K562 (cell line): ENCODE results near the gene PRKACA. TPM values are rescaled to one million over a fixed set of nuclear protein-coding genes. Genes with fewer than 3 reads are reported as not detected.
A peak's percentile ranks its signal among the peaks of the same experiment; 100 is the strongest.

Experiments
- BRCA1 ChIP-seq, 2 experiments: fragments of 450-650 bp in 1 of 2; sonication (generic) in 1 of 2; formaldehyde crosslinking in 1 of 2; IDR thresholded peaks; 2 replicates each; pipeline versions ENCODE4 v1.5.0 to v1.6.1; 2017 to 2020; ENCODE audit warnings: mild to moderate bottlenecking in 1 of 2, missing genetic modification reagents in 1 of 2
- COPS2 ChIP-seq: fragments of 450-650 bp; conservative IDR thresholded peaks from 2 replicates; pipeline ENCODE4 v1.6.1; 2016; ENCODE audit warnings: mild to moderate bottlenecking, moderate library complexity
- CREB1 ChIP-seq, 2 experiments: sonication (generic) in 1 of 2; formaldehyde crosslinking in 1 of 2; IDR thresholded peaks; 2 replicates each; pipeline versions ENCODE4 v1.6.1 to v1.8.0; 2012 to 2022; ENCODE audit warnings: inconsistent platforms in 1 of 2, mild to moderate bottlenecking in 1 of 2, missing genetic modification reagents in 1 of 2, moderate library complexity in 1 of 2
- HCFC1 ChIP-seq: IDR thresholded peaks from 2 replicates; pipeline ENCODE4 v1.6.1; 2012; ENCODE audit warnings: low read depth, low read length, improper control_type of control experiment
- RAD21 ChIP-seq, 2 experiments: fragments of 250-450 bp in 1 of 2; fragments of 450-650 bp in 1 of 2; sonication (Bioruptor Pico) in 1 of 2; formaldehyde crosslinking in 1 of 2; IDR thresholded peaks in 1 of 2; conservative IDR thresholded peaks in 1 of 2; 2 replicates each; pipeline versions ENCODE4 v1.4.0 to v1.8.0; 2020 to 2022; ENCODE audit warnings: mild to moderate bottlenecking in 2 of 2, moderate library complexity in 1 of 2
- SPI1 ChIP-seq: IDR thresholded peaks from 2 replicates; pipeline ENCODE4 v1.6.1; 2011; ENCODE audit warnings: low read depth, low read length, control low read depth, borderline replicate concordance
- SRSF3 ChIP-seq: fragments of 200-400 bp; formaldehyde crosslinking; IDR thresholded peaks from 2 replicates; pipeline ENCODE4 v1.6.1; 2016; ENCODE audit warnings: mild to moderate bottlenecking, low read length, moderate library complexity; ENCODE audit not compliant: insufficient read depth
- SUPT5H ChIP-seq: fragments of 450-650 bp; IDR thresholded peaks from 2 replicates; pipeline ENCODE4 v1.6.1; 2016
- TOE1 ChIP-seq, 2 experiments: fragments of 450-650 bp in 1 of 2; sonication (generic) in 1 of 2; formaldehyde crosslinking in 1 of 2; IDR thresholded peaks; 2 replicates each; pipeline versions ENCODE4 v1.7.1 to v1.8.0; 2016 to 2022; ENCODE audit warnings: borderline replicate concordance in 2 of 2, mild to moderate bottlenecking in 2 of 2, antibody characterized with exemption in 1 of 2, inconsistent platforms in 1 of 2, low read depth in 1 of 2, missing genetic modification reagents in 1 of 2, moderate library complexity in 1 of 2
- ZFX ChIP-seq: sonication (generic); formaldehyde crosslinking; IDR thresholded peaks from 2 replicates; pipeline ENCODE4 v1.8.0; 2022; ENCODE audit warnings: mild to moderate bottlenecking, missing genetic modification reagents, moderate library complexity
- ZZZ3 ChIP-seq: fragments of 450-650 bp; IDR thresholded peaks from 2 replicates; pipeline ENCODE4 v1.6.1; 2016; ENCODE audit warnings: antibody characterized with exemption, mild to moderate bottlenecking, moderate library complexity
- polyA plus RNA-seq, 8 experiments: library from polyadenylated mRNA; depleted of rRNA in 4 of 8; stranded (reverse) in 5 of 8; unstranded in 3 of 8; fragments of >200 nt; fragmentation: Nextera tagmentation in 2 of 8; fragmentation: Illumina TruSeq in 1 of 8; extraction: Ambion mirVana in 2 of 8; extraction: Trizol in 1 of 8; gene quantifications; 2 replicates each; pipeline versions ENCODE4 v1.2.1 to v1.2.3, GENCODE V29; 2011 to 2014; ENCODE audit warnings: inconsistent platforms in 1 of 8, missing spikeins in 1 of 8
- total RNA-seq, 7 experiments: library from RNA; depleted of rRNA in 6 of 7; stranded (reverse); fragments of >200 nt in 6 of 7; fragmentation: Illumina TruSeq in 2 of 7; extraction: Trizol in 2 of 7; gene quantifications; 2 replicates each; pipeline versions ENCODE4 v1.2.1 to v1.2.3, GENCODE V29; 2011 to 2021; ENCODE audit warnings: low replicate concordance in 1 of 7
- TF ChIP-seq, protein P1 (sequence below): fragments of 450-650 bp; IDR thresholded peaks from 2 replicates; pipeline ENCODE4 v1.6.1; 2018; ENCODE audit warnings: mild to moderate bottlenecking, low read depth; ENCODE audit not compliant: partially characterized antibody
- TF ChIP-seq, protein P2 (sequence below): IDR thresholded peaks from 2 replicates; pipeline ENCODE4 v1.6.1; 2011; ENCODE audit warnings: borderline replicate concordance, low read depth, mild to moderate bottlenecking, moderate library complexity, low read length; ENCODE audit not compliant: insufficient read depth, poor library complexity, severe bottlenecking
- TF ChIP-seq, protein P3 (sequence below): fragments of 250-450 bp; sonication (Bioruptor Pico); IDR thresholded peaks from 2 replicates; pipeline ENCODE4 v1.8.0; 2021; ENCODE audit warnings: borderline replicate concordance, mild to moderate bottlenecking, moderate library complexity; ENCODE audit not compliant: poor library complexity, severe bottlenecking
- TF ChIP-seq, protein P4 (sequence below), 3 experiments: IDR thresholded peaks in 2 of 3; conservative IDR thresholded peaks in 1 of 3; 2 replicates each; pipeline ENCODE4 v1.5.1; 2011 to 2012; ENCODE audit warnings: low read length in 3 of 3, mild to moderate bottlenecking in 3 of 3, control low read depth in 2 of 3, improper control_type of control experiment in 1 of 3, inconsistent platforms in 1 of 3, low read depth in 1 of 3, mixed read lengths in 1 of 3, moderate library complexity in 1 of 3; ENCODE audit not compliant: insufficient read depth in 2 of 3
- TF ChIP-seq, protein P5 (sequence below): fragments of 250-450 bp; sonication (Bioruptor Pico); IDR thresholded peaks from 2 replicates; pipeline ENCODE4 v1.8.0; 2022; ENCODE audit warnings: inconsistent platforms, mild to moderate bottlenecking, moderate library complexity, borderline replicate concordance

Gene PRKACA
- total and polyA plus RNA-seq, 9 of the 15 experiments (the other 6 are each of a cell fraction or from before 2014, with no cell fraction given) = 1.2 to 63.1 (median 13.0) TPM

DNA sequence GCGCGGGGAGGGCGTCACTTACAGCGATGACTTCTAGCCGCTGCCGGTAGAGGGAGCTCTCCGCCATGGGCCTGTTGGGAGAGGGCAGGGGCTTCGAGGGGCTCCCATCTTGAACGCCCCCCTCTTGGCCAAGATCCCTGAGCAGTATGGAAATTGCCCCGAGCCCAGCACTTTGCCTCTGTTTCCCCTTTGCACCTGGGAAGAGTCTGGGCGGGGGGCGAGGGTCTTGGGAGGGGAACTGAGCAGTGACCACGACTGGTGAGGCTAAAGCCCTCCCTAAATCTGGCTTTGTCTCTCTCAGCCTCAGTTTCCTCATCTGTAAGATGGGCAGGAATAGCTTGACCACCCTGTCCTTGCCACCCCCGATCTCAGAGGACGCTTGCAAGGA is 58.5 kb downstream of the PRKACA start (continued):
- TF ChIP-seq, protein P1, sequence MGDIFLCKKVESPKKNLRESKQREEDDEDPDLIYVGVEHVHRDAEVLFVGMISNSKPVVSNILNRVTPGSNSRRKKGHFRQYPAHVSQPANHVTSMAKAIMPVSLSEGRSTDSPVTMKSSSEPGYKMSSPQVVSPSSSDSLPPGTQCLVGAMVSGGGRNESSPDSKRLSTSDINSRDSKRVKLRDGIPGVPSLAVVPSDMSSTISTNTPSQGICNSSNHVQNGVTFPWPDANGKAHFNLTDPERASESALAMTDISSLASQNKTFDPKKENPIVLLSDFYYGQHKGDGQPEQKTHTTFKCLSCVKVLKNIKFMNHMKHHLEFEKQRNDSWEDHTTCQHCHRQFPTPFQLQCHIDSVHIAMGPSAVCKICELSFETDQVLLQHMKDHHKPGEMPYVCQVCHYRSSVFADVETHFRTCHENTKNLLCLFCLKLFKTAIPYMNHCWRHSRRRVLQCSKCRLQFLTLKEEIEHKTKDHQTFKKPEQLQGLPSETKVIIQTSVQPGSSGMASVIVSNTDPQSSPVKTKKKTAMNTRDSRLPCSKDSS = no peak
- TF ChIP-seq ZFX (CRISPR knock-in tag) = 0 out of 2 replicates have a peak, but pooled peaks have one; percentile 16
- no peak for TF ChIP-seq SUPT5H
- no peak for TF ChIP-seq TOE1 (IDR thresholded peaks at IDR 0.05; ENCODE audit: borderline replicate concordance)
- TF ChIP-seq TOE1 (CRISPR knock-in tag; IDR thresholded peaks at IDR 0.05; ENCODE audit: borderline replicate concordance, low read depth) = no peak
- TF ChIP-seq, protein P2, sequence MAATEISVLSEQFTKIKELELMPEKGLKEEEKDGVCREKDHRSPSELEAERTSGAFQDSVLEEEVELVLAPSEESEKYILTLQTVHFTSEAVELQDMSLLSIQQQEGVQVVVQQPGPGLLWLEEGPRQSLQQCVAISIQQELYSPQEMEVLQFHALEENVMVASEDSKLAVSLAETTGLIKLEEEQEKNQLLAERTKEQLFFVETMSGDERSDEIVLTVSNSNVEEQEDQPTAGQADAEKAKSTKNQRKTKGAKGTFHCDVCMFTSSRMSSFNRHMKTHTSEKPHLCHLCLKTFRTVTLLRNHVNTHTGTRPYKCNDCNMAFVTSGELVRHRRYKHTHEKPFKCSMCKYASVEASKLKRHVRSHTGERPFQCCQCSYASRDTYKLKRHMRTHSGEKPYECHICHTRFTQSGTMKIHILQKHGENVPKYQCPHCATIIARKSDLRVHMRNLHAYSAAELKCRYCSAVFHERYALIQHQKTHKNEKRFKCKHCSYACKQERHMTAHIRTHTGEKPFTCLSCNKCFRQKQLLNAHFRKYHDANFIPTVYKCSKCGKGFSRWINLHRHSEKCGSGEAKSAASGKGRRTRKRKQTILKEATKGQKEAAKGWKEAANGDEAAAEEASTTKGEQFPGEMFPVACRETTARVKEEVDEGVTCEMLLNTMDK = peak; percentile 62
- no peak for TF ChIP-seq SRSF3
- TF ChIP-seq BRCA1 (IDR thresholded peaks at IDR 0.05) = no peak
- TF ChIP-seq BRCA1 (CRISPR knock-in tag; IDR thresholded peaks at IDR 0.05) = no peak
- TF ChIP-seq, protein P3, sequence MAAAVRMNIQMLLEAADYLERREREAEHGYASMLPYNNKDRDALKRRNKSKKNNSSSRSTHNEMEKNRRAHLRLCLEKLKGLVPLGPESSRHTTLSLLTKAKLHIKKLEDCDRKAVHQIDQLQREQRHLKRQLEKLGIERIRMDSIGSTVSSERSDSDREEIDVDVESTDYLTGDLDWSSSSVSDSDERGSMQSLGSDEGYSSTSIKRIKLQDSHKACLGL (CRISPR knock-in tag) = no peak
- TF ChIP-seq ZZZ3 = no peak
- TF ChIP-seq RAD21 (CRISPR knock-in tag; conservative IDR thresholded peaks at IDR 0.05 in 1 of 2, IDR thresholded peaks at IDR 0.05 in 1 of 2) = peak in 1 of 2 experiments; percentile 37; a peak in 2 of 4 replicates
- no peak for TF ChIP-seq COPS2
- no peak for TF ChIP-seq CREB1 (IDR thresholded peaks at IDR 0.05)
- TF ChIP-seq CREB1 (CRISPR knock-in tag; IDR thresholded peaks at IDR 0.05) = peak; percentile 41; the same call in 1 of the 2 replicates
- TF ChIP-seq, protein P4, sequence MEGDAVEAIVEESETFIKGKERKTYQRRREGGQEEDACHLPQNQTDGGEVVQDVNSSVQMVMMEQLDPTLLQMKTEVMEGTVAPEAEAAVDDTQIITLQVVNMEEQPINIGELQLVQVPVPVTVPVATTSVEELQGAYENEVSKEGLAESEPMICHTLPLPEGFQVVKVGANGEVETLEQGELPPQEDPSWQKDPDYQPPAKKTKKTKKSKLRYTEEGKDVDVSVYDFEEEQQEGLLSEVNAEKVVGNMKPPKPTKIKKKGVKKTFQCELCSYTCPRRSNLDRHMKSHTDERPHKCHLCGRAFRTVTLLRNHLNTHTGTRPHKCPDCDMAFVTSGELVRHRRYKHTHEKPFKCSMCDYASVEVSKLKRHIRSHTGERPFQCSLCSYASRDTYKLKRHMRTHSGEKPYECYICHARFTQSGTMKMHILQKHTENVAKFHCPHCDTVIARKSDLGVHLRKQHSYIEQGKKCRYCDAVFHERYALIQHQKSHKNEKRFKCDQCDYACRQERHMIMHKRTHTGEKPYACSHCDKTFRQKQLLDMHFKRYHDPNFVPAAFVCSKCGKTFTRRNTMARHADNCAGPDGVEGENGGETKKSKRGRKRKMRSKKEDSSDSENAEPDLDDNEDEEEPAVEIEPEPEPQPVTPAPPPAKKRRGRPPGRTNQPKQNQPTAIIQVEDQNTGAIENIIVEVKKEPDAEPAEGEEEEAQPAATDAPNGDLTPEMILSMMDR (IDR thresholded peaks at IDR 0.05 in 2 of 3, conservative IDR thresholded peaks at IDR 0.05 in 1 of 3; ENCODE audit: insufficient read depth in 2 of 3, low read depth in 1 of 3, low read length in 3 of 3) = peak; percentile 68 to 86 (median 76)
- no peak for TF ChIP-seq SPI1
- no peak for TF ChIP-seq HCFC1
- TF ChIP-seq, protein P5, sequence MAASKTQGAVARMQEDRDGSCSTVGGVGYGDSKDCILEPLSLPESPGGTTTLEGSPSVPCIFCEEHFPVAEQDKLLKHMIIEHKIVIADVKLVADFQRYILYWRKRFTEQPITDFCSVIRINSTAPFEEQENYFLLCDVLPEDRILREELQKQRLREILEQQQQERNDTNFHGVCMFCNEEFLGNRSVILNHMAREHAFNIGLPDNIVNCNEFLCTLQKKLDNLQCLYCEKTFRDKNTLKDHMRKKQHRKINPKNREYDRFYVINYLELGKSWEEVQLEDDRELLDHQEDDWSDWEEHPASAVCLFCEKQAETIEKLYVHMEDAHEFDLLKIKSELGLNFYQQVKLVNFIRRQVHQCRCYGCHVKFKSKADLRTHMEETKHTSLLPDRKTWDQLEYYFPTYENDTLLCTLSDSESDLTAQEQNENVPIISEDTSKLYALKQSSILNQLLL (CRISPR knock-in tag) = no peak
